H1 (cell line): Measurements from ENCODE around the gene NACAD.

Experiments
- CBX5 ChIP-seq: fragments of 300-800, 300-1000 bp; sonication (generic); IDR thresholded peaks from 2 replicates; pipeline ENCODE4 v1.7.1; 2016; ENCODE audit warnings: antibody characterized with exemption, low read length, low read depth
- CHD2 ChIP-seq: IDR thresholded peaks from 2 replicates; pipeline ENCODE4 v1.6.1; 2012; ENCODE audit warnings: low read length, improper control_type of control experiment
- MAFK ChIP-seq: IDR thresholded peaks from 2 replicates; pipeline ENCODE4 v1.6.1; 2012; ENCODE audit warnings: low read depth, mild to moderate bottlenecking, improper control_type of control experiment, low read length
- POLR2A ChIP-seq, 2 experiments: IDR thresholded peaks; 1 replicate in 1 of 2; 2 replicates in 1 of 2; pipeline ENCODE4 v1.6.1; 2011; ENCODE audit warnings: low read depth in 2 of 2, low read length in 2 of 2, mild to moderate bottlenecking in 2 of 2; ENCODE audit errors: control extremely low read depth in 1 of 2
- POLR2AphosphoS5 ChIP-seq: IDR thresholded peaks from 2 replicates; pipeline ENCODE4 v1.6.1; 2011; ENCODE audit warnings: low read depth, low read length
- RAD21 ChIP-seq, 2 experiments: IDR thresholded peaks in 1 of 2; conservative IDR thresholded peaks in 1 of 2; 2 replicates each; pipeline ENCODE4 v1.6.1; 2011; ENCODE audit warnings: low read depth in 2 of 2, low read length in 2 of 2, improper control_type of control experiment in 1 of 2, inconsistent platforms in 1 of 2, mild to moderate bottlenecking in 1 of 2, moderate library complexity in 1 of 2
- TAF1 ChIP-seq: IDR thresholded peaks from 2 replicates; pipeline ENCODE4 v1.6.1; 2011; ENCODE audit warnings: mild to moderate bottlenecking, low read depth, low read length
- TF ChIP-seq, protein P1 (sequence below), 3 experiments: IDR thresholded peaks; 1 replicate in 2 of 3; 2 replicates in 1 of 3; pipeline versions ENCODE4 v1.5.1 to v1.6.1; 2011; ENCODE audit warnings: low read length in 3 of 3, mild to moderate bottlenecking in 3 of 3, inconsistent platforms in 2 of 3, low read depth in 1 of 3, moderate library complexity in 1 of 3; ENCODE audit not compliant: insufficient read depth in 1 of 3; ENCODE audit errors: control extremely low read depth in 1 of 3

DNA sequence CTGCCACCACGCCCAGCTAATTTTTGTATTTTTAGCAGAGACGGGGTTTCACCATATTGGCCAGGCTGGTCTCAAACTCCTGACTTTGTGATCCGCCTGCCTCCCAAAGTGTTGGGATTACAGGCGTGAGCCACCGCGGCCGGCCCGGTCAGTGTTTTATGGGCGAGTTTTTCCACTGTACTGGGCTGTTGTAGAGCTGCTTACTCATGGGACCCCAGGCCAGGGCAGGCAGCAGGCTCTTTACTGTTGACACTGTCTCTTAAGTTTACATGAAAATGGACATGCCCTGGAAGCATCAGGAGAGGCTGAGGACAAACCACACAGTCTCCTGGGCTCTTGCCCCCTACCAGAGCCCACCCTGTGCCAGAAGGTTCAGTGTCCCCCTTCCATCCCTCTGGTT lies 11.2 kb downstream of the NACAD start:
- TF ChIP-seq CHD2 (no peak), RAD21 (IDR thresholded peaks at IDR 0.05 in 1 of 2, conservative IDR thresholded peaks at IDR 0.05 in 1 of 2; ENCODE audit: low read depth in 2 of 2, low read length in 2 of 2) (no peak), MAFK (no peak), TAF1 (no peak), POLR2AphosphoS5 (no peak), POLR2A (IDR thresholded peaks at IDR 0.05; ENCODE audit: control extremely low read depth in 1 of 2, low read depth in 2 of 2, low read length in 2 of 2) (no peak), CBX5 (no peak)
- TF ChIP-seq, protein P1, sequence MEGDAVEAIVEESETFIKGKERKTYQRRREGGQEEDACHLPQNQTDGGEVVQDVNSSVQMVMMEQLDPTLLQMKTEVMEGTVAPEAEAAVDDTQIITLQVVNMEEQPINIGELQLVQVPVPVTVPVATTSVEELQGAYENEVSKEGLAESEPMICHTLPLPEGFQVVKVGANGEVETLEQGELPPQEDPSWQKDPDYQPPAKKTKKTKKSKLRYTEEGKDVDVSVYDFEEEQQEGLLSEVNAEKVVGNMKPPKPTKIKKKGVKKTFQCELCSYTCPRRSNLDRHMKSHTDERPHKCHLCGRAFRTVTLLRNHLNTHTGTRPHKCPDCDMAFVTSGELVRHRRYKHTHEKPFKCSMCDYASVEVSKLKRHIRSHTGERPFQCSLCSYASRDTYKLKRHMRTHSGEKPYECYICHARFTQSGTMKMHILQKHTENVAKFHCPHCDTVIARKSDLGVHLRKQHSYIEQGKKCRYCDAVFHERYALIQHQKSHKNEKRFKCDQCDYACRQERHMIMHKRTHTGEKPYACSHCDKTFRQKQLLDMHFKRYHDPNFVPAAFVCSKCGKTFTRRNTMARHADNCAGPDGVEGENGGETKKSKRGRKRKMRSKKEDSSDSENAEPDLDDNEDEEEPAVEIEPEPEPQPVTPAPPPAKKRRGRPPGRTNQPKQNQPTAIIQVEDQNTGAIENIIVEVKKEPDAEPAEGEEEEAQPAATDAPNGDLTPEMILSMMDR (IDR thresholded peaks at IDR 0.05; ENCODE audit: control extremely low read depth in 1 of 3, insufficient read depth in 1 of 3, low read depth in 1 of 3, low read length in 3 of 3): no peak
